Fibroblast of pulmonary artery (primary cell): ENCODE data around the gene SLC25A13.

ENCODE experiments used
- DNase-seq: peaks from one replicate; pipeline ENCODE4 v3.0.0-alpha.2; 2010; ENCODE audit warnings: low read depth
- H3K4me3 ChIP-seq: replicated peaks from 2 replicates; pipeline ENCODE4 v1.5.1; 2011; ENCODE audit warnings: low read depth, mild to moderate bottlenecking, control low read depth, low read length, moderate library complexity
- CTCF ChIP-seq: IDR thresholded peaks from 2 replicates; pipeline ENCODE4 v1.5.1; 2011; ENCODE audit warnings: mild to moderate bottlenecking, control low read depth, low read length, inconsistent platforms; ENCODE audit errors: missing control alignments

Gene SLC25A13

GRCh38 chr7:96349572-96349971 is 27.7 kb upstream of the SLC25A13 start:
- no peak for TF ChIP-seq CTCF
- no peak overlapping the region for H3K4me3 ChIP-seq
- DNase-seq: peak; percentile 6

GRCh38 chr7:96347471-96347870 is 25.6 kb upstream of the SLC25A13 start:
- no peak for DNase-seq
- no peak for TF ChIP-seq CTCF
- H3K4me3 ChIP-seq: no peak overlapping the region

GRCh38 chr7:96346293-96346953 is 24.5 kb upstream of the SLC25A13 start:
- DNase-seq: no peak
- TF ChIP-seq CTCF: no peak
- H3K4me3 ChIP-seq: no peak overlapping the region

- DNase-seq: no peak
- TF ChIP-seq CTCF: no peak
- no peak overlapping the region for H3K4me3 ChIP-seq
These were observed 22.3 kb upstream of the SLC25A13 start for GRCh38 chr7:96344236-96344635.

- no peak for TF ChIP-seq CTCF
- no peak for DNase-seq
- no peak overlapping the region for H3K4me3 ChIP-seq
These were observed 20.2 kb upstream of the SLC25A13 start for GRCh38 chr7:96342049-96342448.

- no peak for DNase-seq
- H3K4me3 ChIP-seq: no peak overlapping the region
- no peak for TF ChIP-seq CTCF
These were observed 15.6 kb upstream of the SLC25A13 start for GRCh38 chr7:96337519-96337918.

GRCh38 chr7:96332325-96332724 is 10.4 kb upstream of the SLC25A13 start:
- no peak overlapping the region for H3K4me3 ChIP-seq
- DNase-seq: no peak
- TF ChIP-seq CTCF: no peak
